HCT116 (cell line): ENCODE results near the gene MSH2.

Source experiments
- CEBPB ChIP-seq: IDR thresholded peaks from 2 replicates; pipeline ENCODE4 v1.6.1; 2012; ENCODE audit warnings: low read depth
- CTCF ChIP-seq, 3 experiments: fragments of 200-600 bp in 1 of 3; sonication (generic) in 1 of 3; IDR thresholded peaks in 2 of 3; conservative IDR thresholded peaks in 1 of 3; 2 replicates each; pipeline ENCODE4 v1.5.1; 2012 to 2017; ENCODE audit warnings: low read depth in 2 of 3, low read length in 2 of 3, antibody characterized with exemption in 1 of 3, borderline replicate concordance in 1 of 3, control low read depth in 1 of 3, mild to moderate bottlenecking in 1 of 3, mixed read lengths in 1 of 3, mixed run types in 1 of 3, moderate library complexity in 1 of 3; ENCODE audit not compliant: insufficient read depth in 1 of 3
- EGR1 ChIP-seq: IDR thresholded peaks from 2 replicates; pipeline ENCODE4 v1.6.1; 2012; ENCODE audit warnings: low read depth
- EZH2 ChIP-seq: fragments of 200-600 bp; sonication (generic); IDR thresholded peaks from 2 replicates; pipeline ENCODE4 v1.6.1; 2017; ENCODE audit warnings: antibody characterized with exemption, mixed run types
- POLR2A ChIP-seq: IDR thresholded peaks from 2 replicates; pipeline ENCODE4 v1.7.0; 2011; ENCODE audit warnings: borderline replicate concordance; ENCODE audit not compliant: insufficient read depth, insufficient read length; ENCODE audit errors: extremely low read depth
- POLR2AphosphoS5 ChIP-seq: IDR thresholded peaks from 2 replicates; pipeline ENCODE4 v1.6.1; 2011; ENCODE audit warnings: mild to moderate bottlenecking, low read depth, low read length, moderate library complexity
- RAD21 ChIP-seq: IDR thresholded peaks from 2 replicates; pipeline ENCODE4 v1.6.1; 2012; ENCODE audit warnings: low read depth, mild to moderate bottlenecking
- TCF7L2 ChIP-seq: IDR thresholded peaks from 2 replicates; pipeline ENCODE4 v1.7.0; 2011; ENCODE audit warnings: borderline replicate concordance, inconsistent platforms; ENCODE audit not compliant: insufficient read depth, insufficient read length; ENCODE audit errors: extremely low read depth
- ZFX ChIP-seq: fragments of 450-650 bp; IDR thresholded peaks from 2 replicates; pipeline ENCODE4 v1.6.1; 2017
- ZNF274 ChIP-seq: fragments of 200-500 bp; sonication (Bioruptor generic); IDR thresholded peaks from 2 replicates; pipeline ENCODE4 v1.6.1; 2014; ENCODE audit warnings: mild to moderate bottlenecking, low read depth, low read length, inconsistent platforms
- TF ChIP-seq, protein P1 (sequence below): IDR thresholded peaks from 2 replicates; pipeline ENCODE4 v1.6.1; 2012

GRCh38 chr2:47386551-47386950 is 16.4 kb upstream of the MSH2 start:
- TF ChIP-seq ZNF274, result no peak
- TF ChIP-seq CTCF (IDR thresholded peaks at IDR 0.05 in 2 of 3, conservative IDR thresholded peaks at IDR 0.05 in 1 of 3; ENCODE audit: borderline replicate concordance in 1 of 3, insufficient read depth in 1 of 3, low read depth in 2 of 3, low read length in 2 of 3), result no peak
- TF ChIP-seq CEBPB, result no peak
- no peak for TF ChIP-seq RAD21
- TF ChIP-seq, protein P1, sequence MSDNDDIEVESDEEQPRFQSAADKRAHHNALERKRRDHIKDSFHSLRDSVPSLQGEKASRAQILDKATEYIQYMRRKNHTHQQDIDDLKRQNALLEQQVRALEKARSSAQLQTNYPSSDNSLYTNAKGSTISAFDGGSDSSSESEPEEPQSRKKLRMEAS, result no peak
- no peak for TF ChIP-seq EZH2
- TF ChIP-seq POLR2A, result no peak
- TF ChIP-seq TCF7L2, result no peak
- TF ChIP-seq EGR1, result no peak
- no peak for TF ChIP-seq ZFX
- no peak for TF ChIP-seq POLR2AphosphoS5
